Measurements from ENCODE around the gene AP3S2. TPM values are rescaled to one million over a fixed set of nuclear protein-coding genes. Genes with fewer than 3 reads are reported as not detected.
"Not testable (repeated sequence)": the region's sequence is repeated elsewhere in the genome, so short reads cannot be mapped to it uniquely, and the experiment has no call there.

AP3S2 gene
- total RNA-seq, 1 donor from 2014 or later = 32.2 TPM

DNA sequence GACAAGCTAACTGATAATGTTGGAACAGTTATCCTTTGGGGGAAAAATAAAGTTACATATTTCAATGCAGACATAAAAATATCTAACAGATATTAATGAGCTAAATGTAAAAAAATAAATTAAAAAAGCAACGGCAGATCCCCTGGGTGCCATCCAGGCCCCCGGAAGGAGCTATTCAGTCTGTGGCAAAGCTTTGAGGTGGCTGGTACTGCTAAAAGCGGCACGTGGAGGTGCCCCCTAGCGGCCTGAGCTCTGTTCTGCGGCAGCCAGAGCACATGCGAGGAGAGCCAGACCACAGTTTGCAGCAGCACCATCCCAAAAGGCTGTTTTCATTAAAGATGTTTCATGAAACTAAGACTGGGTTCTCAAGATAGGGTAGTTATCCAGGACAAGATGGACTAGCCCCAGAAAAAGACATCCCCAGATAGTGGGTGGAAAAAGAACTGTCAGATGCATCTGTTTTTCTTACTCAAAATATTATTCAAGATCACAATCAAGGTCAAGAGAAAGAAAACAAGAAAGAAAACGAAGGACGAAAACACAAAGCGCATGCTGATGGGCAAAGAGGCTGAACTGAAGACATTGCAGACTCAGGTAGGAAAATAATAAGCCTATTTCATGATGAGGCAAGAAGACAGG, 18.7 kb downstream of the AP3S2 start:
- no peak overlapping the region for H3K27ac Mint-ChIP-seq
- H3K9me3 Mint-ChIP-seq = no peaks in the 10 kb centered on the region
- DNase-seq (ENCODE audit: extremely low spot score, unreplicated experiment) = peak; percentile 83
- H3K4me3 Mint-ChIP-seq = no peak overlapping the region
- no peaks in the 10 kb centered on the region for H3K27me3 Mint-ChIP-seq
- no peaks in the 10 kb centered on the region for H3K4me1 Mint-ChIP-seq (ENCODE audit: unreplicated experiment)
- peaks cover 12% of the 10 kb centered on the region for H3K36me3 Mint-ChIP-seq
- TF ChIP-seq, protein P1, sequence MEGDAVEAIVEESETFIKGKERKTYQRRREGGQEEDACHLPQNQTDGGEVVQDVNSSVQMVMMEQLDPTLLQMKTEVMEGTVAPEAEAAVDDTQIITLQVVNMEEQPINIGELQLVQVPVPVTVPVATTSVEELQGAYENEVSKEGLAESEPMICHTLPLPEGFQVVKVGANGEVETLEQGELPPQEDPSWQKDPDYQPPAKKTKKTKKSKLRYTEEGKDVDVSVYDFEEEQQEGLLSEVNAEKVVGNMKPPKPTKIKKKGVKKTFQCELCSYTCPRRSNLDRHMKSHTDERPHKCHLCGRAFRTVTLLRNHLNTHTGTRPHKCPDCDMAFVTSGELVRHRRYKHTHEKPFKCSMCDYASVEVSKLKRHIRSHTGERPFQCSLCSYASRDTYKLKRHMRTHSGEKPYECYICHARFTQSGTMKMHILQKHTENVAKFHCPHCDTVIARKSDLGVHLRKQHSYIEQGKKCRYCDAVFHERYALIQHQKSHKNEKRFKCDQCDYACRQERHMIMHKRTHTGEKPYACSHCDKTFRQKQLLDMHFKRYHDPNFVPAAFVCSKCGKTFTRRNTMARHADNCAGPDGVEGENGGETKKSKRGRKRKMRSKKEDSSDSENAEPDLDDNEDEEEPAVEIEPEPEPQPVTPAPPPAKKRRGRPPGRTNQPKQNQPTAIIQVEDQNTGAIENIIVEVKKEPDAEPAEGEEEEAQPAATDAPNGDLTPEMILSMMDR (conservative IDR thresholded peaks at IDR 0.05) = peak; percentile 99

DNA sequence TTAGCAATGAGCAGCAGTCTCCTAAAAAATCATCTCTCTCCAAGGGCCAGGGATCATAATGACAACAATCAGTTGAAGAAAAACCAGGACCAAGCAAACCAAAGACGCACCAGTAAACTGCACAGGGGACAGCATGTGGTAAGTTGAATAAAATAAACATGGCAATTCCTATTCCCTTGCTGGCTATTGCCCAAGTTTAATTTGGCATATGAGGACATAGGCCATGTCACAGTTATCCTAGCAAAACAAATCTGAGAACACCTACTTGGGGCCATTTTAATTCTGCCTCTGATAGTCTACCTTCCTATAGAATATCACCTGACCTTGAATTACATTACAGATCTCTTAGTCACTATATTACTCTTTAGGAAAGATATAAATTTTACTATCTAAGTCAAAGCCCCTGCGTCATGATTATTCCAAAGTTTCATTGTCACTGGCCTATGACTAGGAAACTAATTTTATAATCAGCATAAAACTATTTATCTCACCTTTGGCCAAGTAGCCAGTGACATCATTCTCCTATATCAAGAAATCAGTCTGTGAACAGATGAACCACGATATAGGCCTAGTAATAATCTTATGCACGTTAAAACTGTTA, 23.0 kb downstream of the AP3S2 start:
- Mint-ChIP-seq H3K9me3 (no peaks in the 10 kb centered on the region), H3K36me3 (peaks cover 19% of the 10 kb centered on the region), H3K27me3 (no peaks in the 10 kb centered on the region), H3K4me1 (ENCODE audit: unreplicated experiment) (no peaks in the 10 kb centered on the region), H3K4me3 (no peak overlapping the region), H3K27ac (no peak overlapping the region)
- no peak for DNase-seq (ENCODE audit: extremely low spot score, unreplicated experiment)
- TF ChIP-seq, protein P1 (conservative IDR thresholded peaks at IDR 0.05) = no peak

DNA sequence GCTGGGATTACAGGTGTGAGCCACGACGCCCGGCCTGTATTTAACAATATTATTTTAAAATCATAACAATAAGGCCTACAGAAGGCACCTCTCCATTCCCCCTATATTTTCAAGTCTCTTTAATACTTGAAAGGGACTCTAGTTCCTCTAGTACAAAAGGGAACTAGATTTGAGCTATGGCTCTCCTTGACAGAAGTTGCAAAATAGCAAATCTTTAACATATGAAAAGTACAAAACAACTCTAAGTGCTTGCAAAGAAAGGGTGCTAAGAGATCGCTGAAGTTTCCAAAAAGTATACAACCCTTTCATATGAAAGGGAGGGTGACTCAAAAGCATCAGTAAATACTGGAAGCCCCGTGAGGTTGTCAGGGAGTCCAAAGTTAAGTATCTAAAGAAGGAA, 23.8 kb downstream of the AP3S2 start:
- H3K36me3 Mint-ChIP-seq = peaks cover 26% of the 10 kb centered on the region
- no peak overlapping the region for H3K4me3 Mint-ChIP-seq
- no peak for DNase-seq (ENCODE audit: extremely low spot score, unreplicated experiment)
- H3K9me3 Mint-ChIP-seq = no peaks in the 10 kb centered on the region
- no peaks in the 10 kb centered on the region for H3K4me1 Mint-ChIP-seq (ENCODE audit: unreplicated experiment)
- H3K27ac Mint-ChIP-seq = no peak overlapping the region
- TF ChIP-seq, protein P1 (conservative IDR thresholded peaks at IDR 0.05) = no peak
- H3K27me3 Mint-ChIP-seq = no peaks in the 10 kb centered on the region

GRCh38 chr15:89869490-89869889, 24.3 kb downstream of the AP3S2 start:
- H3K4me3 Mint-ChIP-seq; H3K27ac Mint-ChIP-seq; DNase-seq (ENCODE audit: extremely low spot score, unreplicated experiment); H3K4me1 Mint-ChIP-seq (ENCODE audit: unreplicated experiment); H3K27me3 Mint-ChIP-seq; H3K9me3 Mint-ChIP-seq: not testable (repeated sequence)
- H3K36me3 Mint-ChIP-seq = peaks cover 26% of the 10 kb centered on the region

GRCh38 chr15:89864958-89865739, 28.6 kb downstream of the AP3S2 start:
- Mint-ChIP-seq H3K27ac (no peak overlapping the region), H3K36me3 (peaks cover 17% of the 10 kb centered on the region), H3K9me3 (no peaks in the 10 kb centered on the region), H3K27me3 (no peaks in the 10 kb centered on the region), H3K4me3 (no peak overlapping the region), H3K4me1 (ENCODE audit: unreplicated experiment) (no peaks in the 10 kb centered on the region)
- TF ChIP-seq, protein P1 (conservative IDR thresholded peaks at IDR 0.05) = no peak
- no peak for DNase-seq (ENCODE audit: extremely low spot score, unreplicated experiment)

- DNase-seq (ENCODE audit: extremely low spot score, unreplicated experiment) = no peak
- H3K9me3 Mint-ChIP-seq = no peaks in the 10 kb centered on the region
- TF ChIP-seq, protein P1 (conservative IDR thresholded peaks at IDR 0.05) = no peak
- no peaks in the 10 kb centered on the region for H3K4me1 Mint-ChIP-seq (ENCODE audit: unreplicated experiment)
- H3K4me3 Mint-ChIP-seq = no peak overlapping the region
- no peak overlapping the region for H3K27ac Mint-ChIP-seq
- no peaks in the 10 kb centered on the region for H3K27me3 Mint-ChIP-seq
- H3K36me3 Mint-ChIP-seq = peaks cover 14% of the 10 kb centered on the region
These were observed 29.9 kb downstream of the AP3S2 start for GRCh38 chr15:89863918-89864317.

Data from type B pancreatic cell (in vitro differentiated cells).